Activated T-helper 9 cell treated with anti-CD3 and anti-CD28 coated beads, Interleukin-2, amount 50 U/mL, for 16 hours (primary cell): ENCODE measurements around the gene ERICH6.

Experiments used
- DNase-seq: peaks from one replicate; pipeline ENCODE4 v3.0.0-alpha.2; 2020; ENCODE audit warnings: low read depth

ERICH6 gene

DNA sequence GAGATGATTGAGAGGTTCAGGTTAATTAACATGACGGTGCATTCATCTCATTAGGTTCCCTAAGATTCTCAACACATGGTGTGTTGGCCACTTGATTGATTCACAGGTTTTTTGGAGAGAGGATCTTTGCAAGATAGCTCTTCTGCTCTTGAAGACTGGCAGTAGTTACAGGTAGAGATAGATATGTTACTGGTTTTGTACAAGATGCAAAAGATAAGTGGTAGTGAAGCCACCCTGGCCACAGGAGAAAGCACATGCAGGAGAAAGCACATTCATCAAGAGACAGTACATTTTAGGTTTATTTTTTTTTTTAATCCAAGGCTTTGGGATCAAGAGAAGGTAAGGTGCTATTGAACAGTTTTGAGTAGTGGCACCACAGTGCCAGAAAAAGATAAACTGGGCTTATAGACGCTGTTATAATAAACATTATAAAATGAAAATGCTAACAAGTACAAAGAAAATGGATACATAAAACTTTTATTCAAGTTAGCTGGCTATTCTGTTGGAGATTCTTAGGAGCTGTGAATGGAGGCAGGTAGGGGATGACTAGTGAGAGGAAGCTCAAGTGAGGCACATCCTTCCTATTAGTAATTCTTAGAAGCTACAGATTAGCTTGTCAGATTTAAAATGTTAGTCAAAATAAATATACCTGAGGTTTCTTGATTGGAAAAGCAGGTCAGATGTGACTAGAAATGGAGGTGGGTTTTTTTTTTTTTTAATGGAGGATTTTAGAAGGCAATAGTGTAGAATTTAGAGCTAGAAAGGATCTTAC is 89.8 kb downstream of the ERICH6 start:
- no peak for DNase-seq

DNA sequence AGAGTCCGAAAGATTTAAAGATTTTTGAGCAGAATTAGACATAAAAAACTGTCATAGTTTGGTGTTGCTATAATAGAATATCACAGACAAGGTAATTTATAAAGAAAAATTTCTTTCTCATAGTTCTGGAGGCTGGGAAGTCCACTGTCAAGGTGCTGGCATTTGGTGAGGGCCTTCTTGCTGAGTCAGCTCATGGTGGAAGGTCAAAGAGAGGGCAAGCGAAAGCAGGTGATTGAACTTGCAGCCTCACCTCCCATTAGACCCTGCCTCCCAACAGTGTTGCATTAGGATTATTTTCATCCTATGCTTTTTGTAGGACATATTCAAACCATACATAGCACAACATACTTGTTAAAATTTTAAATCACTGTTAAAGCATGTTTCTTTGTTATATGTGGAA is 90.7 kb downstream of the ERICH6 start:
- no peak for DNase-seq

DNA sequence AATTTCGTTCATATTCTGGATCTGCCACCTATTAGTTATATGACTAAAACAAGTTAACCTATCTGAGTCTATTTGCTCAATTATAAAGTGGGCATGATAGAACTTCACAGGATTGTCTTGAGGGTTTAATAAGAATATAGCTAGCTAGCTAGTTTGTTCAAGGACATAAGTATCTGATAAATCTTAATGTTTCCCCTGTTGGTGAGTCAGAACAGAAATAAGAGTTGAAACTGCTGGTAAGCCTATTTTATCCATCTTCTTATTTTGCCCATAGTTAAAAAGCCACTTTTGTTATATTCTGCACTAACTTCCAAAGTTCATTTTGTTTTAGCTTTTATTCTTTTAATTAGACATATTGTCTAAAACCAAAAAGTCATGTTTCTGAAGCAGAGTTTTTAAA is 91.2 kb downstream of the ERICH6 start:
- DNase-seq = no peak

DNA sequence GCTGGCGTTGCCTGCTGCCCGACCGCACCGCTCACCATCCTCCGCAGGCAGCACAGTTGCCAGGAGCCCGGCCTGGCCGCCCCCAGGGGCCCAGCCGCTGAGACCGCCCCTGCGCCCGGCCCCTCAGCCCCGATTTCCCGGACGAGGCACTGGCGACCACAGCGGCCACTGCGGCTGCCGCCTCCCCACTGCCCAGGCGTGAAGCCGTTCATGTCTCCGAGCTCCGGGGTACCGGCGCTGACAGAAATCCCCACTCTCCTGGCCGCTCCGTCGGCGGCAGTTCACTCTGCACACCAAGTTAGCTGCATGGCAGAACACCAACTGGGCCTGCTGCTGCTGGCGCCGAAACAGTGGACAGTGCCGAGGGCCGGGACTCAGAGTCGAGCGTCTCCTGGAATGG is 92.1 kb downstream of the ERICH6 start:
- DNase-seq = no peak

GRCh38 chr3:150610785-150611184 is 92.9 kb downstream of the ERICH6 start:
- no peak for DNase-seq

DNA sequence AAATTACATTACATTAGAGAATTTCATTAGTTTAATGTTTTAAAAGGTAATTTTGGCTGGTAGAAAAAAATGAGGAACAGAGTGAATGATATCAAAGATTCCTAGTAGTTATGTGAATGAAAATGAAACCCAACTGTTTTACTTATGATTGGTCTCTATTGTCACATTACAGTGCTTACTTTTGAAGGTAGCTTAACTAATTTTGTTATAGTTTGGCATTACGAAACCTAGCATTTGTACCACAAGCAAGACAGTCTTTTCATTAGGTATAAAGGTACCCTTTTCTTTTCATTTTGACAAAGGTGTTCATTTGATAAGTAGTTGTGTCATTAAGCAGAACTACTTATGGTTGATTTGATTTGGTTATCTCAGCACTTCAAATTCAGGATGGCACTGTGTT is 93.7 kb downstream of the ERICH6 start:
- DNase-seq = no peak
